ENCODE results near the gene ARHGEF28.

The ARHGEF28 gene

DNA sequence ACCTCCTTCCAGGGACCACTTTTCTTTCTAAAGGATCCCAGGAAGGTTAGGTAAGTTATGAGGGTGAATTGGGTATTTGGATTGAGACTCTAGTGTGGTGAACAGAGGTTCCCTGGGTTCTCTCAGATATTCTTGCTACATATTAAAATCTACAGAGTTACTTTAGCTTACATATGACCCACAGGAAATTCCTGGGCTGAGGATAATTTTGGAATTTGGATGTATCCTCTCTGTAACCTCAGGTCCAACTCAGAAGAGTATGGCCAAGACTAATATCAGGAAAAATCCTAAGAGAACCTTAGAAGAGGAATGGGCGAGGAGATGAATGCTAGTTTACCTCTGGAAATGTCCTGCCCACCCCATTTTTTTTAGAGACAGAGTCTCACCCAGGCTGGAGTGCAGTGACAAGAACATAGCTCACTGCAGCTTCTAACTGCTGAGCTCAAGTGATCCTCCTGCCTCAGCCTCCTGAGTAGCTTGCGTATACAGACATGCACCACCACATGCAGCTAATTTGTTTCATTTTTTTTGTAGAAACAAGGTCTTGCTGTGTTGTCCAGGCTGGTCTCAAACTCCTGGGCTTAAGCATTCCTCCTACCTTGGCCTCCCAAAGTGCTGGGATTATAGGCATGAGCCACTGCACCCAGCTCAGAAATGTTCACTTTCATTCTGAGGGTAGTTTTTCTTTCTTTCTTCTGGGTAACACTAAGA, 196.4 kb downstream of the ARHGEF28 start:
- H3K4me3 ChIP-seq (ENCODE audit: low read length) = no peak overlapping the region
- TF ChIP-seq, protein P1, sequence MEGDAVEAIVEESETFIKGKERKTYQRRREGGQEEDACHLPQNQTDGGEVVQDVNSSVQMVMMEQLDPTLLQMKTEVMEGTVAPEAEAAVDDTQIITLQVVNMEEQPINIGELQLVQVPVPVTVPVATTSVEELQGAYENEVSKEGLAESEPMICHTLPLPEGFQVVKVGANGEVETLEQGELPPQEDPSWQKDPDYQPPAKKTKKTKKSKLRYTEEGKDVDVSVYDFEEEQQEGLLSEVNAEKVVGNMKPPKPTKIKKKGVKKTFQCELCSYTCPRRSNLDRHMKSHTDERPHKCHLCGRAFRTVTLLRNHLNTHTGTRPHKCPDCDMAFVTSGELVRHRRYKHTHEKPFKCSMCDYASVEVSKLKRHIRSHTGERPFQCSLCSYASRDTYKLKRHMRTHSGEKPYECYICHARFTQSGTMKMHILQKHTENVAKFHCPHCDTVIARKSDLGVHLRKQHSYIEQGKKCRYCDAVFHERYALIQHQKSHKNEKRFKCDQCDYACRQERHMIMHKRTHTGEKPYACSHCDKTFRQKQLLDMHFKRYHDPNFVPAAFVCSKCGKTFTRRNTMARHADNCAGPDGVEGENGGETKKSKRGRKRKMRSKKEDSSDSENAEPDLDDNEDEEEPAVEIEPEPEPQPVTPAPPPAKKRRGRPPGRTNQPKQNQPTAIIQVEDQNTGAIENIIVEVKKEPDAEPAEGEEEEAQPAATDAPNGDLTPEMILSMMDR (conservative IDR thresholded peaks at IDR 0.05; ENCODE audit: low read depth, low read length) = no peak
- no peak for DNase-seq (ENCODE audit: low read depth)

DNA sequence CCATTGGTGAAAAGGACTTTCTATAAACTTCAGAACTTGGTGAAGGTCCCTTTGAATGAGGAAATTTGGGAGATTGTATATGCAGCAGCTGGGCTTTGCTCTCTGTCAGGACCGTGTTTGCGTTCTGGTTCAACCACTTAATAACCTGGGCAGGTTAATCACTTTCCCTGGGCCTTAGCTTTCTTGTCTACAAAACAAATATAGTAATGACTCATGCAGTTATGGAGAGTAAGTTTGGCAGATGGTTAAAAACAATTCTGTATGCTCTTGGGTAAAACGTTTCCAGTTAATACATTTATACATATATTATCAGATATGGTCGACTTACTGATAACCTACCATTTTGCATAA, 197.0 kb downstream of the ARHGEF28 start:
- DNase-seq (ENCODE audit: low read depth) = no peak
- TF ChIP-seq, protein P1 (conservative IDR thresholded peaks at IDR 0.05; ENCODE audit: low read depth, low read length) = no peak
- H3K4me3 ChIP-seq (ENCODE audit: low read length) = no peak overlapping the region

DNA sequence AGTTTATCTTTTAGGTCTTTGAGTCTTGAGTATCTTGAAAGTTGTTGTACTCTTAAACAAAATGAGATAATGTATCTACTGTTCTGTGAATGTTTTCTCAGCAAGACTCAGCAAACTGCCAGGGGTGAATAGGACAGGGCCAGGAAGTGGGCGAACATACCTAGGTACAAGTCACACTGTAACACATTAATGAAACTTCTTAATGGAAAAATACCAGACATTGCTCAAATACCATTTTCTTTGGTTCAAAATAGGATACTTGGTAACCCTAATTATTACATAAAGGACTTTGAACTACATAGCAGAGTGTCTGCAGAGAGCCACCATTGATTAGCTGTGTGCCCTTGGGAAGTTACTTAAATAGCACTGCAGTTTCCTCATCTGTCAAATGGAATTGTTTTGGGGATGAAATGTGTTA, 197.5 kb downstream of the ARHGEF28 start:
- H3K4me3 ChIP-seq (ENCODE audit: low read length) = no peak overlapping the region
- TF ChIP-seq, protein P1 (conservative IDR thresholded peaks at IDR 0.05; ENCODE audit: low read depth, low read length) = no peak
- DNase-seq (ENCODE audit: low read depth) = peak; percentile 43

DNA sequence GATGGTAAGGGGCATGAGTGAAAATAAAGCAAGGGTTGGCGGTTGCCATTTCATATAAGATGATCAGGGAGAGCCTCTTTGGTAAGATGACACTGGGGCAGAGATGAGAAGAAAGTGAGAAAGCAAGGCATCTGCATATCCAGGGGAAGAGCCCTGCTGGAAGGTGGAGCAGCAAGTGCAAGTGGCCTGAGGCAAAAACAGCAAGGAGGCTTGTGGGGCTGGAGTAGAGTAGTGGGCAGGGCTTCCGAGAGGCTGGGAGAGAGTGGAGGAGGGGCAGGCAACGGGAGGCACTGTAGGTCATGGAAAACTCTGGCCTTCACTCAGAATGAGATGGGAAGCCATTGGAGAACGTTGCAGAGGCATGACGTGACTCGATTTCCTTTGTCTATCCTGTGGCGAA, 199.2 kb downstream of the ARHGEF28 start:
- no peak overlapping the region for H3K4me3 ChIP-seq (ENCODE audit: low read length)
- no peak for DNase-seq (ENCODE audit: low read depth)
- TF ChIP-seq, protein P1 (conservative IDR thresholded peaks at IDR 0.05; ENCODE audit: low read depth, low read length) = no peak

DNA sequence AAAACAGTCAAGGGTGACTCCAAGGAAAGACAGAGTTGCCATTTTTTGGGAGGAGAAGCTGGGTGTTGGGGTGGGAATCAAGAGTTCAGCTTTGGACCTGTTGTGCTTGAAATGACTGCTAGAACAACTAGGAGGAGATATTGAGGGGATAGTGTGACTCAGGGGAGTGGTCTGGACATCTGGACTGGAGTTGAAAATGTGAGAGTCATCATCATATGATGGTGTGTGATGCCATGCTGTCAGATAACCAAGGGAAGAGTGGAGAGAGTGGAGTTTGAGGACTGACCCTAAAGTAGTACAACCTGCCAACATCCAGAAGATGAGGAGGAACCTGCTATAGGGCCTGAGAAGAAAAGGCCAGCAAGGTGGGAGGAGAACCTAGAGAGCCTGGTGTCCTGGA, 199.7 kb downstream of the ARHGEF28 start:
- no peak for DNase-seq (ENCODE audit: low read depth)
- no peak overlapping the region for H3K4me3 ChIP-seq (ENCODE audit: low read length)
- TF ChIP-seq, protein P1 (conservative IDR thresholded peaks at IDR 0.05; ENCODE audit: low read depth, low read length) = no peak

DNA sequence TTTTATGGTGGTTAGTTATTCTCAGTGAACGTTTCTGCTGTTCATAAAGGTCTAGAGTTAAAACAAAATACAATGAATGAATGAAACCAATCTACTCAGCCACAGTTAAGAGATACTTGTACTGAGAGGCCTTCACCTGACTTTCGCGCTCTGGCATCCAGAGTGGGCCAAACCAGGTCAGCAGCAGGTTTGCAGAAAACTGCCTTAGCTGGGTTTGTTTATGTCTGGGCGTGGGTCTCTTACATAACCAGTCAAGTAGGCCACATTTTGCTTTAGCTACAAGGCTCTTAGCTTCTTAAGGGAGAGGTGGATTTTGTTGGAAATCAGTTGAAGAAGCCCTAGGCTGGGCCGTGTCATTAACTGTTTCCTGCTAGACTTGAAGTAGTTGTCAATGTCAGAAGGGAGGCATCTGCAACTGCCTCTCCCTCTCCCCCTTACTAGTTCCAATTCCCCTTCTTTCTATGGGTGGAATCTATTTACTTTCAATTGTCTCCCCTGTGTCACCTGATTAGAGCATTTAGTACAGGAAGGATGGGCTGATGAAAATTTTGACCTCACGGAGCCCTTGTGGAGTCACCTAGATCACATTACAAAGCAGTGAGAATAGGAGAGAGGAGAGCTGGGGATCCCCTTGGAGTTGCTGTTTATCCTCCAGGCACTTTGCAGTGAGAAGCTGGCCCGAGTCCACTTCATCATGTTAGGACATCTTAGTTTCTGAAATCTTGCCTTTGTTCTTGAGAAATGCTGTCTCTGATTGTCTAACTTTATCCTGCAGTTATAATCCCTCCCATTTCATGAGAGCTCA, 200.5 kb downstream of the ARHGEF28 start:
- no peak overlapping the region for H3K4me3 ChIP-seq (ENCODE audit: low read length)
- TF ChIP-seq, protein P1 (conservative IDR thresholded peaks at IDR 0.05; ENCODE audit: low read depth, low read length) = no peak
- DNase-seq (ENCODE audit: low read depth) = no peak

DNA sequence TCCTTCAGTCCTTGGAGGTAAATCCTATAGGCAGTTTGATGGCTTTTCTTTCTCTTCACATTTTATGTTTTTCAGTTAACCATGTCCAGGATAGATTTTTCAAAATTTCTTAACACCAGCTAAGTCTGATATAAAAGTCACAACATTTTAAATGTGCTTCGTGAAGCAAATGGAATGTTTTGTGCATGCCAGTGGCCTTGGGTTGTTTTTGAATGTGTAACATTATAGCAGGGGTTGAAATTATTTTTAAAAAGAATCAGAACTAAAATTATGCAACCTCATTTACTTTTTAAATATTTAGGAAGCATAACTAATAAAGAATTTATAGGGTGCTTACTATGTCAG, 201.1 kb downstream of the ARHGEF28 start:
- DNase-seq (ENCODE audit: low read depth) = no peak
- TF ChIP-seq, protein P1 (conservative IDR thresholded peaks at IDR 0.05; ENCODE audit: low read depth, low read length) = no peak
- no peak overlapping the region for H3K4me3 ChIP-seq (ENCODE audit: low read length)
